IMR-90 (cell line): ENCODE results near the gene DPCD. TPM values are rescaled to one million over a fixed set of nuclear protein-coding genes. Genes with fewer than 3 reads are reported as not detected.
A peak's percentile ranks its signal among the peaks of the same experiment; 100 is the strongest.

Source experiments
- ATAC-seq: fragments of 200-7000 bp; cut with Tn5 transposase; 2 replicates; pipeline ENCODE4 v1.9.1; 2020; ENCODE audit warnings: low read depth, mild to moderate bottlenecking, moderate library complexity
- BruUV-seq: library from RNA; stranded (reverse); fragments of 400-500 nt; replicated peaks from 2 replicates; lab custom pipeline; 2021; lab: Mats Ljungman, UMichigan
- CTCF ChIA-PET: fragments of 300-600 bp; formaldehyde crosslinking; extraction: SDS; loops from one replicate; lab custom pipeline; 2021; ENCODE audit warnings: antibody characterized with exemption; lab: Yijun Ruan, JAX
- POLR2A ChIA-PET: fragments of 300-600 bp; sonication (Branson Sonifier 250); formaldehyde crosslinking; loops from one replicate; lab custom pipeline; 2022; ENCODE audit warnings: antibody characterized with exemption; ENCODE audit not compliant: unreplicated experiment; lab: Charles Lee
- DNase-seq: peaks from one replicate; pipeline ENCODE4 v3.0.0; 2013
- H2AFZ ChIP-seq: replicated peaks from 2 replicates; pipeline ENCODE3; 2013; ENCODE audit warnings: low read length, mild to moderate bottlenecking; ENCODE audit not compliant: poor library complexity
- H2AK5ac ChIP-seq: 2 replicates; pipeline ENCODE4 v1.6.1; 2013; ENCODE audit warnings: low read depth, low read length, inconsistent platforms
- H2AK9ac ChIP-seq: replicated peaks from 2 replicates; pipeline ENCODE3; 2013; ENCODE audit warnings: mild to moderate bottlenecking, low read depth, low read length, moderate library complexity; ENCODE audit not compliant: poor library complexity
- H2BK120ac ChIP-seq: 2 replicates; pipeline ENCODE4 v1.6.1; 2013; ENCODE audit warnings: low read depth, low read length, inconsistent platforms
- H2BK15ac ChIP-seq: 3 replicates; pipeline ENCODE4 v1.6.1; 2013; ENCODE audit warnings: low read depth, low read length, inconsistent platforms
- H2BK20ac ChIP-seq: 2 replicates; pipeline ENCODE4 v1.6.1; 2013; ENCODE audit warnings: low read depth, mild to moderate bottlenecking, inconsistent platforms, low read length, moderate library complexity
- H2BK5ac ChIP-seq: 2 replicates; pipeline ENCODE4 v1.6.1; 2013; ENCODE audit warnings: mild to moderate bottlenecking, low read depth, low read length, inconsistent platforms; ENCODE audit not compliant: poor library complexity, severe bottlenecking
- H3K14ac ChIP-seq: replicated peaks from 2 replicates; pipeline ENCODE4 v1.6.1; 2013; ENCODE audit warnings: low read depth, low read length, inconsistent platforms
- H3K18ac ChIP-seq: 2 replicates; pipeline ENCODE4 v1.6.1; 2013; ENCODE audit warnings: low read depth, low read length, control low read depth
- H3K23ac ChIP-seq: 2 replicates; pipeline ENCODE4 v1.6.1; 2013; ENCODE audit warnings: low read depth, low read length, inconsistent platforms
- H3K27ac ChIP-seq: 2 replicates; pipeline ENCODE4 v1.5.1; 2013; ENCODE audit warnings: mild to moderate bottlenecking, control low read depth, low read length; ENCODE audit not compliant: insufficient read depth
- H3K27me3 ChIP-seq: 2 replicates; pipeline ENCODE4 v1.6.1; 2013; ENCODE audit warnings: low read length; ENCODE audit not compliant: control insufficient read depth, insufficient read depth
- H3K36me3 ChIP-seq: 2 replicates; pipeline ENCODE4 v1.6.1; 2013; ENCODE audit warnings: low read length, mixed read lengths; ENCODE audit not compliant: control insufficient read depth, insufficient read depth
- H3K4ac ChIP-seq: 2 replicates; pipeline ENCODE4 v1.6.1; 2013; ENCODE audit warnings: low read depth, low read length, inconsistent platforms
- H3K4me1 ChIP-seq: 2 replicates; pipeline ENCODE4 v1.6.1; 2013; ENCODE audit warnings: low read length, mixed read lengths; ENCODE audit not compliant: control insufficient read depth, insufficient read depth
- H3K4me2 ChIP-seq: 2 replicates; pipeline ENCODE4 v1.6.1; 2013; ENCODE audit warnings: low read depth, mild to moderate bottlenecking, control low read depth, low read length, moderate library complexity
- H3K4me3 ChIP-seq: 2 replicates; pipeline ENCODE4 v1.5.1; 2013; ENCODE audit warnings: low read depth, mild to moderate bottlenecking, control low read depth, low read length, moderate library complexity; ENCODE audit not compliant: insufficient read depth
- H3K56ac ChIP-seq: 2 replicates; pipeline ENCODE4 v1.6.1; 2013; ENCODE audit warnings: low read length, inconsistent platforms; ENCODE audit not compliant: insufficient read depth; ENCODE audit errors: extremely low read depth
- H3K79me1 ChIP-seq, 2 experiments: 2 replicates each; pipeline ENCODE4 v1.6.1; 2013; ENCODE audit warnings: low read length in 2 of 2, inconsistent platforms in 1 of 2, low read depth in 1 of 2
- H3K9ac ChIP-seq: 2 replicates; pipeline ENCODE4 v1.6.1; 2013; ENCODE audit warnings: low read depth, low read length, control low read depth
- H3K9me1 ChIP-seq: 2 replicates; pipeline ENCODE4 v1.6.1; 2013; ENCODE audit warnings: low read length, inconsistent platforms; ENCODE audit not compliant: insufficient read depth
- H3K9me3 ChIP-seq: 2 replicates; pipeline ENCODE4 v1.6.1; 2013; ENCODE audit warnings: low read length; ENCODE audit not compliant: control insufficient read depth, insufficient read depth
- H4K20me1 ChIP-seq: 2 replicates; pipeline ENCODE4 v1.6.1; 2013; ENCODE audit warnings: low read length, inconsistent platforms; ENCODE audit not compliant: insufficient read depth
- H4K5ac ChIP-seq: 2 replicates; pipeline ENCODE4 v1.6.1; 2013; ENCODE audit warnings: mild to moderate bottlenecking, low read depth, low read length, control low read depth
- H4K8ac ChIP-seq, 2 experiments: 2 replicates each; pipeline ENCODE4 v1.6.1; 2013; ENCODE audit warnings: low read depth in 2 of 2, low read length in 2 of 2, control low read depth in 1 of 2, inconsistent platforms in 1 of 2
- H4K91ac ChIP-seq: 2 replicates; pipeline ENCODE4 v1.6.1; 2013; ENCODE audit warnings: low read depth, low read length, inconsistent platforms; ENCODE audit not compliant: insufficient read depth
- BHLHE40 ChIP-seq: fragments of 150-350 bp; IDR thresholded peaks from 2 replicates; pipeline ENCODE4 v1.6.1; 2016; ENCODE audit warnings: mild to moderate bottlenecking, low read depth, low read length
- CHD1 ChIP-seq: IDR thresholded peaks from 2 replicates; pipeline ENCODE4 v1.6.1; 2012; ENCODE audit warnings: low read depth, low read length, improper control_type of control experiment
- FOS ChIP-seq: fragments of 150-350 bp; IDR thresholded peaks from 2 replicates; pipeline ENCODE4 v1.6.1; 2016; ENCODE audit warnings: low read depth, low read length
- MAZ ChIP-seq: IDR thresholded peaks from 2 replicates; pipeline ENCODE4 v1.6.1; 2012; ENCODE audit warnings: low read depth, mild to moderate bottlenecking, low read length, improper control_type of control experiment, moderate library complexity, borderline replicate concordance
- MXI1 ChIP-seq: IDR thresholded peaks from 2 replicates; pipeline ENCODE4 v1.6.1; 2012; ENCODE audit warnings: low read depth, mild to moderate bottlenecking, low read length, moderate library complexity, borderline replicate concordance
- RFX5 ChIP-seq: IDR thresholded peaks from 2 replicates; pipeline ENCODE4 v1.8.0; 2012; ENCODE audit warnings: low read depth, mild to moderate bottlenecking, low read length, moderate library complexity
- USF2 ChIP-seq: fragments of 150-350 bp; IDR thresholded peaks from 2 replicates; pipeline ENCODE4 v1.6.1; 2017; ENCODE audit warnings: mild to moderate bottlenecking, antibody characterized with exemption, low read length, low read depth
- WGBS, 2 experiments: methylation state at CpG; one replicate each; pipeline versions ENCODE4 v1.1.5 to v1.1.7; 2013; ENCODE audit warnings: missing lambda C conversion rate in 2 of 2; ENCODE audit not compliant: insufficient read length in 1 of 2; ENCODE audit errors: extremely low coverage in 2 of 2; 5-methylcytosine and 5-hydroxymethylcytosine counted together
- dilution Hi-C: fragments of 300-500 bp; cut with HindIII; formaldehyde crosslinking; loops from one replicate; pipeline ENCODE4 v1.14.3; 2018; ENCODE audit warnings: low sequenced_read_pairs; ENCODE audit not compliant: unreplicated experiment
- in situ Hi-C: fragments of 300-500 bp; cut with MboI; formaldehyde crosslinking; loops from 3 replicates; pipeline ENCODE4 v1.14.3; 2019; ENCODE audit warnings: low sequenced_read_pairs, inconsistent platforms, mixed read lengths
- intact Hi-C: fragments of 100-400 bp; cut with micrococcal nuclease; formaldehyde crosslinking; loops from 2 replicates; pipeline ENCODE4 v1.10.0; 2022
- polyA plus RNA-seq, 3 experiments: library from polyadenylated mRNA; depleted of rRNA; stranded (reverse); fragments of >200 nt; gene quantifications; 2 replicates each; pipeline ENCODE4 v1.2.3, GENCODE V29; 2012; ENCODE audit warnings: low replicate concordance in 1 of 3
- total RNA-seq: library from RNA; depleted of rRNA; stranded (reverse); fragments of >200 nt; gene quantifications from 2 replicates; pipeline ENCODE4 v1.2.3, GENCODE V29; 2012

DPCD gene
- total and polyA plus RNA-seq, 2 of the 4 experiments (the other 2 are of a cell fraction) = 59.1 to 73.7 TPM

GRCh38 chr10:101571271-101571925 lies 16.7 kb upstream of the DPCD start:
- DNase-seq (no peak), ATAC-seq (no peak)
- WGBS, 2 experiments = no CpG with 5 or more reads among the region's 8 CpGs
- Histone ChIP-seq H3K4me3 (no peak overlapping the region), H2AK9ac (peak overlapping the region; percentile 87), H3K14ac (no peak overlapping the region), H4K5ac (no peak overlapping the region), H3K27me3 (peaks cover 32% of the 10 kb centered on the region), H3K9ac (no peak overlapping the region), H2AFZ (peak overlapping the region; percentile 97), H2BK120ac (no peak overlapping the region), H3K4me2 (no peak overlapping the region), H3K4me1 (peaks cover 6% of the 10 kb centered on the region), H3K27ac (no peak overlapping the region), H3K36me3 (no peaks in the 10 kb centered on the region), H2AK5ac (no peak overlapping the region; the same call in 1 of the 2 replicates), H3K18ac (no peak overlapping the region), H2BK20ac (no peak overlapping the region), H4K20me1 (no peaks in the 10 kb centered on the region), H2BK15ac (no peak overlapping the region), H3K9me1 (no peaks in the 10 kb centered on the region; the same call in 1 of the 2 replicates), H4K8ac (no peak overlapping the region; a peak in 1 of 4 replicates), H2BK5ac (no peak overlapping the region), H3K9me3 (peaks cover 7% of the 10 kb centered on the region), H4K91ac (no peak overlapping the region), H3K4ac (no peak overlapping the region), H3K56ac (no peak overlapping the region), H3K23ac (no peak overlapping the region), H3K79me1 (no peaks in the 10 kb centered on the region)
- CTCF ChIA-PET = interaction anchor here (0.6 to 2.5 kb wide), 4 partner anchors 104 to 358 kb away, joined by 3 to 16 read pairs (median 4); no protein-coding TSS in a partner anchor
- BruUV-seq = no TSS peak
- in situ Hi-C loops = loop anchor here (5.0 kb wide), 1 partner anchor 359 kb away; no protein-coding TSS in a partner anchor
- dilution Hi-C loops = no loop called here
- TF ChIP-seq CHD1 (no peak), RFX5 (no peak), USF2 (no peak), MAZ (no peak), BHLHE40 (no peak), MXI1 (no peak), FOS (no peak)
- POLR2A ChIA-PET = no interaction called here
- intact Hi-C loops = loop anchor here (2.0 kb wide), 1 partner anchor 271 kb away; no protein-coding TSS in a partner anchor
